GM19372 (cell line): Measurements from ENCODE around the gene KHDC3L.

Source experiments
- ATAC-seq: cut with Tn5 transposase; IDR thresholded peaks from one replicate; pipeline ENCODE4 v1.9.1; 2021; ENCODE audit warnings: mild to moderate bottlenecking, low read depth, moderate library complexity; ENCODE audit not compliant: unreplicated experiment

KHDC3L gene, protein sequence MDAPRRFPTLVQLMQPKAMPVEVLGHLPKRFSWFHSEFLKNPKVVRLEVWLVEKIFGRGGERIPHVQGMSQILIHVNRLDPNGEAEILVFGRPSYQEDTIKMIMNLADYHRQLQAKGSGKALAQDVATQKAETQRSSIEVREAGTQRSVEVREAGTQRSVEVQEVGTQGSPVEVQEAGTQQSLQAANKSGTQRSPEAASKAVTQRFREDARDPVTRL

DNA sequence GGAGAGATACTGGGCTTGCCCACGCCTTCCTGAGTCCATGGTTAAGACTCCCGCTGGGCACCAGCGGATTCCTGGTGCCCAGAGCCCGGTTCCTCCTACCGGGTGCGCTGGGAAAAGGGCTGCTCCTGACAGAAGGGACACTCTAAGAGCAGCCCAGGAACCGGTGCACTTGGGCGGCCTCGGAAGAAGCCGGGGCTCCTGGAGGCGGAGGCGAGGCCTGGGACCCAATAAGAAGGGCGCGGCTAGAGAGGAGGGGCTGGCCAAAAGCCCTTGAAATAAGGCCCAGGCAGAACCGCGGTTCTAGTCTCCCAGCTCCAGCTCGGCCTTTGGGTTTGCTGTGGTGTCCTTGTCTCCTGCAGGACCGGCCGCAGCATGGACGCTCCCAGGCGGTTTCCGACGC lies at the start of gene KHDC3L:
KHDC3L (plus strand) TSS at position 301 of the 400 bp plus-strand sequence; CDS start at position 373, 72 bp downstream.
- no peak for ATAC-seq

DNA sequence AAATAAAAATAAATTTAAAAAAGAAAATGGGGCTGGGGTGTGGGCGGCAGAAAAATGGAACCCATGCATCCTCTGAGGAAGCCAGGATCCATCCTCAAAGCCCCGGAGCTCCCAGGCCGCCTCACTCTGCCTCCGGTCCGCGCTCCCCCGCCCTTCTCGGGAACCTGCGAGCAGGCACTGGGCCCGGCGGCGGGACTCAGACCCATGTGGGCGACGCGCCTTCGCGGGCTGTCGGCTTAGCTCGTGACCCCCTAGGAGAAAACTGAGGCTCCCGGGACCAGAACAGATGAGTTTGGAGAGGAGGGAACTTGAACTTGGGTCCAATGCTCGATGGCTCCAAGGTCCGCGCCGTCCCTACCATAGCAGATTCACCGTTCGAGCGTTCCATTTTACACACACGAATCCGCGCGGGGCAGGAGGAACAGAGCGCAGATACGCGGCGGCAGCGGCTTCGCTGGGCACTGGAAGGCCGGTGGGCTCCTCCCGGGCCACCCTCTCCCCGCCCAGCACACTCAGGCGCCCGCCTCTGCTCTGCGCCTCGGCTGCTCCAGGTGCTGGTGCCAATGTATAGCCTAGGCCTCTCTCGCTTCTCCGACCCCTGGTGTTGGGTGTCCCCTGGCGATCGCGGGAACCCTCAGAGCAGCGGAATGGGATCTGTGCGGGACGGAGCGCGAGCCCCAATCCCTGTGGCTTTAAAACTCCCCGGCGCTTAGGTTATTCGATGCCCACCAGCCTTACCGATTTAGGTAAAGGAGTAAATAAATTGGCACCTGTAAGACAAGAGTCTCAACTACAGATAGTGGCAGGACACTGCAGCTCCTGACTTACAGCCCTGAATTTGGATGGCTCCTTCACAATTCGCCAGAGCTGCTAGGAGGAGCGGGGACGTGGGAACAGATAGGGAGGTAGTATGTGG lies 47.6 kb upstream of the KHDC3L start:
- no peak for ATAC-seq

DNA sequence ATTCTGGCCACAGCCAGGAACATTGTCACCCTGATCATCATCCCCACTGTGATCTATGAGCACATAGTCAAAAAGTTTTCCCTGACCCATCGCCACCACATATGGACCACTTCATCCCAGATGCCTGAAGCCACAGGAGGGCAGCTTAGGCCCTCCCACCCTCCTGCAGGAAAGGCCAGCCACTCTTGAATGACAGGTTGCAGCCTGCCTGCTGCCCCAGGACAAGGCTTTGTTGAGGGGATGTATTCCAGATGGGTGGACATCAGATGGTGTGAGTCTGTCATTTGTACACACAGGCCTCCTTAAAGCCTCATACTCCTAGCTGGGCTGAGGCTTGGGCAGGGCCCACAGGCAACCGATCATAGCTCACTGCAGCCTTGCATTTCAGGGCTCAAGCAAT lies 39.1 kb upstream of the KHDC3L start:
- no peak for ATAC-seq

DNA sequence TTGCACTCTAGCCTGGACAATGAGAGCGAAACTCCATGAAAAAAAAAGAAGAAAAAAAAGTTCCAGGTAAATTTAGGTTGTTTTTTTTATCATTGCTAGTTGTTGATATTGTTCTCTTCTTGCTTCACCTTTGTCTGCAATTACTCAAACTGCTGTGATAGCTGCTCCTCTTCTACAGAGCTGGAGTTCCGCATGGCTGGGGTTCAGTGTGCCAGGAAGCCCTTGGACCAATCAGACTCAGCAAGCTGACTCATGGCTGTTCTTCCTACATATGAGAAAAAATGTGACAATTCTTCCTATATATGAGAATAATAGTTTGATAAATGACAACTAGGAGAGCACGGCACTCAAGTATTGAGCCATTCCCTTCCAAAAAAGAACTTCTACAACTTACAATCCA lies 36.8 kb upstream of the KHDC3L start:
- ATAC-seq = no peak

DNA sequence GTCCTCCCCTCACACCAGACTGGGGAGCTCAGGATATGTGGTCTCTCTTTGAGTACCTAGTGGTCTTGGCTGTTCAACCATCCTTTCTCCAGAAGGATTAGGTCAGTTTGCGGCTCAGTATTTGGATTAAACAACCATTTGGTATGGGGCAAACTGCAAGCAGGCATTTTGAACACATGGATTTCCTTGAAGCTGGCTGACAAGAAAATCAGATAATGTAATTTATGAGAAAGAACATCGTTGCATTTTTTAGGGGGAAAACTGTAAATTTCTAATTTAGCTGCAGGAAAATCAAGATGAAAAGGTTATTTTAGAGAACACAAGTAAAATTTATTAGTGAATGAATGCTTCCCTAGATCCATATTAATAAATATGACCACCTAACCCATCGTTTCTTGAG lies 33.7 kb upstream of the KHDC3L start:
- no peak for ATAC-seq

DNA sequence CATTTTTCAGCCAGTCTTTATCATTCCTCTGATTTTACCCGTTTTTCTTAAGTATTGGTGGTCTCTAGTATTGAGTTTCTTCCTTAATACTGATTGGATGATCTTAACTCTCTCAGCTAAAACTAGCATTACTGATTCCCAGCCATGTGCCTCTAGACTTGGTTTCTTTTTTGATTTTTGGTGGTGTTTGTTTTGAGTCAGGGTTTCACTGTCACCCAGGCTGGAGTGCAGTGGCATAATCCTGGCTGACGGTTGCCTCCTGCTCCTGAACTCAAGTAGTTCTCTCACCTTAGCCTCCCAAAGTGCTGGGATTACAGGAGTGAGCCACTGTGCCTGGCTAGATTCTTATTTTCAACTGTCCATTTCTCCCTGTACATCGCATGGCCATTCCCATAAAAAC lies 33.3 kb upstream of the KHDC3L start:
- ATAC-seq = no peak

DNA sequence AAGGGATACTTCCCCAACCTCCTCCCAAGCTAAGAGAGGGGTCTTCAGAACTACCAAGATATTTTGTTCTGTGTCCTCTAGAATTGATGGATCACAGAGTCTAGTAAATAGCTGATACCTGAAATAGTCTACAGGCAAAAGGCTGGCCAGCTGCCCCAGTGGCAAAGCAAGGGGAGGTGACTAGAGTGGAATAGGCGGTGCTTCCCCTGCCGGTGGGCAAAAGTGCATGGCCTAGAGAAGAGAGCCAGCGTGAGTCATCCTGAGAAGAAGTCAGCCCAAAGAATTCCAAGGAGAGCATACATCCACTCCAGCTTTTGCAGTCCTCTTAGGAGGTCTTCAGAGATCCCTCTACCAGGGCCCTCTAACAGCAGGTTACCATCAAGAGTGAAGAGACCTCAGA lies 23.1 kb upstream of the KHDC3L start:
- no peak for ATAC-seq

DNA sequence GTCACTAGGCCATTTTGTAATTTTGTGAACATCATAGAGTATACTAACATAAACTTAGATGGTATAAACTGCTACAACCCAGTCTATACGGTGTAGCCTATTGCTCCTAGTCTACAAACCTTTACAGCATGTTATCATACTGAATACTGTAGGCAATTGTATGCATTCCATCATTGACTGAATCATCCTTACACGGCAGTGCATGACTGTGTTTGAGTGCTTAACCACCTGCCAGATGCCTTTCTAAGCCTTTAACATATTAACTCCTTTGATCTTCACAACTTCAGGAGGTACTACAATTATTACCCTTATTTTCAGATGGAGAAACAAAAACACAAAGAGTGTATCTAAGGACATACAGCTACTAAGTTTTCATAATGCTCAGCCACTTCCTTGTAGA lies 22.4 kb upstream of the KHDC3L start:
- ATAC-seq = no peak

DNA sequence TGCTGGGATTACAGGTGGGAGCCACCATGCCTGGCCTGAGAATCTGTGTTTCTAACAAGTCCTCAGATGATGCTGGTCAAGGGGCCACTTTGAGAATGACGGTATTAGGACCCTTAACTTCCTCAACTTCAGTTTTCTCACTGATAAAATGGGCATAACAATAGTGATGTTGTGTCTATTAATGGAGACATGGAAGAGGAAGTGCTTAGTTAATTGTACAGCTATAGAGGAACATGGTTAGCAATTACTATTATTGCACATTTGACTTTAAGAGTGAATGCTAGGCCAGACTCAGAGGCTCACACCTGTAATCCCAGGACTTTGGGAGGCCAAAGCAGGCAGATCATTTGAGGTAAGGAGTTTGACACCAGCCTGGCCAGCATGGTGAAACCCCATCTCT lies 21.1 kb upstream of the KHDC3L start:
- ATAC-seq = no peak

DNA sequence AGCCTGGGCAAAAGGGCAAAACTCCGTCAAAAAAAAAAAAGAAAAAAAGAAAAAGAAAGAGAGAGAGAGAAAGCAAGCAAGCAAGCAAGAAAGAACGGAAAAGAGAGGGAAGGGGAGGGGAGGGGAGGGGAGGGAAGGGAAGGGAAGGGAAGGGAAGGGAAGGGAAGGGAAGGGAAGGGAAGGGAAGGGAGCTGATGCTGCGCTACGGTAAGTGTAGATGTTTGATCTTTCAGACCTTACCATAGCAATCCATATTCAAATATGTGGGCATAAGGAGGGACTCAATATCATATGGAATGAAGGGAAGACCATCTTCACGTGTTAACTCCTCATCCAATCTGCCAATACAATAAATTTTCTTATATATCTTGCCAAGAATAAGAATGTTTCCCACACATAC lies 20.3 kb upstream of the KHDC3L start:
- ATAC-seq = no peak

DNA sequence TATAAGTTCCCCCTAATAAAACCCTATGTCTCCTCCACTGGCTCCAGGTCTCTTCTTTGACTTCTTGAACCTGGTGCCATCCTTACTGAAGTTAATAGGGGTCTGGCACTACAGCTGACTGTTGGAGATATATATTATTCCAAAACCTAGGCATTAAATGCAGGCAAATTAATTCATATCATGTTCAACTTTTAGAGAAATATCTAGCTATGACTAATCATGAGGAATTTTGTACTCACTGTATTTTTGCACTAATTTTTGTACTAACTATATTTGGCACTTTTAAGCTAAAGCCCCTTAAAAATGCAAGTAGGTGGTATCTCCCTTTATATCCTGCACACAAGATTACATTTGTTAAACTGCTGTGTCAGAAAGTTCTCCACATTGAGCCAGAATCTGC lies 19.3 kb upstream of the KHDC3L start:
- no peak for ATAC-seq

DNA sequence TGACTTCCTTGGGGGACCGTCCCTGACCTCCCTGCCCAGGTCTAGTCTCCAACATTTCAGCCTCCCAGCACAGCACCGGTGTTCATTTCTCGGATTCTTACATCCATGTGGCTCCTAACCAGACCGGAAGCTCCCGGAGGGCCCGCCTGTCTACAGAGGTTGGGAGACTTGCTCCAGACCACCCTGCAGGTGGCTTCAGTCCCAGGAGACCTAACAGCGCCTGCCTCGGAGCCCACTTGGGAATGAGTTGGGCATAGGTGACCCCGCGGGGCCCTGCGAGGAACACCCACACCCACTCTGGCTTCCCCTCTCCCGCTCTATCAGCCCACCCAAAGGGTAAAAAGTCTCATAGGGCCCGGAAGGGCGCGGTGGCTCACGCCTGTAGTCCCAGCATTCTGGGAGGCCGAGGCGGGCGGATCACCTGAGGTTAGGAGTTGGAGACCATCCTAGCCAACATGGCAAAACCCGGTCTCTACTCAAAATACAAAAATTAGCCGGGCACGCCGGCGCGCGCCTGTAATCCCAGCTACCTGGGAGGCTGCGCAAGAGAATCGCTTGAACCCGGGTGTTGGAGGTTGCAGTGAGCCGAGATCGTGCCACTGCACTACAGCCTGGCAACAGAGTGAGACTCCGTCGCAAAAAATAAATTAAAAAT lies 13.8 kb upstream of the KHDC3L start:
- no peak for ATAC-seq

DNA sequence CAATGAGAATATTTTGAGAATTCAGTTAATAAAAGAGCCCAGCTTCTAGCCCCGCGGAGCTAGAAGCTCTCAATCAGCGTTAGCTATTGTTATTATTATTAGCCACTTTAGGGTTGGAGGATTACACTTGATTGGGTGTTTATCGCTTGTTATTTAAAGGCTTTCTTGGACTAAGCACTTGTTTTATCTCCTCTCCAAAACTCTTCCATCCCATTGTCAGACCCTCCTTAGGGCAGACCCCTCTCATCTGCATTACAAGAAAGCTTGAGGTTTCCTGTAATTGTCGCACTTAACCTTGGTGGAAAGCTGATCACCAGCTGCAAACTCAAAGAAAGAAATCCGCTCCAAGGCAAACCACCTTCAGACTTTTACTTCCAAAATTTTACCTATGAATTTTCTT lies 13.1 kb upstream of the KHDC3L start:
- ATAC-seq = no peak

DNA sequence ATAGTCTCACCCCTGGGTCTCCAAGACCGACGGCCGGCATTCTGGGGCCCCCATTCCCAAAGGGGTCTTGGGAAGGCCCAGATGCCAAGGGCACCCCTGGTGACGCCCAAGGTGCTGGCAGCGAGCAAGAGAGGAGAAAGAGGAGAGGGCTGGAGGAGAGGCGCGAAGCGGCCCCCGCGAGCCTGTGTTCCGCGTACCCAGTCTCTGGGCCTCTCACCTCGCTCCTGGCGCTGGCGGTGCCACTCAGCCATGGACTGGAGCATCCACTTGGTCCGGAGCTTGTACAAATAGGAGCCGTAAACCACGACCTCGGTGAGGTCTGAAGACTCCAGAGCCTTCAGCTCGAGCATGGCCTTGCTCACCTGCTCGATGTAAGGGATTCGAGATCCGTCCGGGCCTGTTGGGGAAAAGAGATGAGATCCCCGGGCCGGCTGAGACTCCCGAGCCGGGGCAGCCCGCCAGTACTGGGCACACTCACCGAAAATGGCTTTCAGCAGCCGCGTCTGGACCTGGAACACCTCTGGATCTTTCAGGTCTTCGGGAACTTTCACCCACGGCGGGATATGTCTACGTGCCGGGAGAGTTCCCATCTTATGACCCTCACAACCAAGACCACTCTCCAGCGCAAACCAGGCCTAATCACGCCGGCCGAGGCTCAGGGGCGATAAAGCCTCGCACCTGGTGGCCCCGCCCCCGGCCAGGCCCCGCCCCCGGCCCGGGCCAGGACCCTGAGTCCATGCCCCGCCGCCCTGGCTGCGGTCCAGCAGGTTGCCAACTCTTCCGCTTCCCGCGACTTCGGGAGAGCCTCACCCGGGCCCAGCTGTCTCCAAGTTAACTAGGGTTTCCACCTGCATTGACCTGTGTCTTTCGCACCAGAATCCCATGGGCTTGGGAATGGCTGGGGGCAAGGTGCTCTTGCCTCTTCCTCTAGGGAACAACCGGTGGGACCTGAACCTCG lies 8.5 kb upstream of the KHDC3L start, which contains the start of gene DPPA5:
DPPA5 (minus strand) TSS at position 641 of the 958 bp plus-strand sequence; CDS start at position 590, 51 bp downstream.
- ATAC-seq = no peak

DNA sequence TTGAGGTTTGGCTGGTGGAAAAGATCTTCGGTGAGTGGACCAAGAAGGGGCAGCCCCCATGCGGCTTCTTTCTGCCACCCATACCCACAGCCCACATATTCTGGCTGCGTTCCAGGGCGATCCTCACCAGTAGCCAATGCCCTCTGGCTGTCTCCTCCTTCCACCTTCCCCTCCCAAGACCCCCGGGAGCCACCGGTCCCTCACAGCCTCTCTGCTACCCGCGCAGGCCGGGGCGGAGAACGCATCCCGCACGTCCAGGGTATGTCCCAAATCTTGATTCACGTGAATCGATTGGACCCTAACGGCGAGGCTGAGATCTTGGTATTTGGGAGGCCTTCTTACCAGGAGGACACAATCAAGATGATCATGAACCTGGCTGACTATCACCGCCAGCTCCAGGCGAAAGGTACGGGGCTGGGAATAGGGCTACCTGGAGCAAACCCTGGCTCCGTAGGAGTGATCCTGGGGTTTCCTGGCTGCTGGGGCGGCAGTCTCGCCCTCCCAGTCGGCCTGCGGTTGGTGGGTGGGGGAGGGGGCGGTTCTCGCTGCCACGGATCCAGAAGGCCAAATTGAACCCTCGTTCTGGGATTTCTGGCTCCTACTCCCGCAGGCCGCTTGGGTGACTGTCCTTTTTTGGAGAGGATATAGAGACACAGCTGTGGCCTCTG lies 545 bp downstream of the KHDC3L start:
- ATAC-seq = no peak

DNA sequence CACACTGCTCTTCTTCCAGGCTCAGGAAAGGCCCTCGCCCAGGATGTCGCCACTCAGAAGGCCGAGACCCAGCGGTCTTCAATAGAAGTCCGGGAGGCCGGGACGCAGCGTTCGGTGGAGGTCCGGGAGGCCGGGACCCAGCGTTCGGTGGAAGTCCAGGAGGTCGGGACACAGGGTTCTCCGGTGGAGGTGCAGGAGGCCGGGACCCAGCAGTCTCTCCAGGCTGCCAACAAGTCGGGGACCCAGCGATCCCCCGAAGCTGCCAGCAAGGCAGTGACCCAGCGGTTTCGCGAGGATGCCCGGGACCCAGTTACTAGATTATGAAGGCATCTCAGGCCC lies 1.0 kb downstream of the KHDC3L start:
- no peak for ATAC-seq

DNA sequence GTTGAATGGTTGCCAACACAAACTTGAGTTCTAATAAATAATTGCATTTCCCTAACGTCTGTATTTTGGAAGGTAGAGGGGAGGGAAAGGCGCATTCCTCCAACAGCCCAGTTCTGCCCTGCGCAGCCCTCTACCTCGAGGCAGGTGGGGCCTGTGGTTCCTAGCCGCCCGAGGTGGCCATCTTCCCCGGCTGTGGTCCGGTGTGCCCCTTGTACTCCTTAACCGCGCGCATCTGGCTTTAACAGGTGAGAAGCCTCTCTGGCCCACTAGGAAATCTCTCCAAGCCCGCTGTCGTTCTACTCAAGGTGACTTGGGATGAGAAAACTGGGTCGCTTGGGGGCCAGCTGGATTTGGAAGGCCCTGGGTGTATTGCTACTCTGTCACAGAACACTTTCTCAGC lies 1.7 kb downstream of the KHDC3L start:
- ATAC-seq = no peak

DNA sequence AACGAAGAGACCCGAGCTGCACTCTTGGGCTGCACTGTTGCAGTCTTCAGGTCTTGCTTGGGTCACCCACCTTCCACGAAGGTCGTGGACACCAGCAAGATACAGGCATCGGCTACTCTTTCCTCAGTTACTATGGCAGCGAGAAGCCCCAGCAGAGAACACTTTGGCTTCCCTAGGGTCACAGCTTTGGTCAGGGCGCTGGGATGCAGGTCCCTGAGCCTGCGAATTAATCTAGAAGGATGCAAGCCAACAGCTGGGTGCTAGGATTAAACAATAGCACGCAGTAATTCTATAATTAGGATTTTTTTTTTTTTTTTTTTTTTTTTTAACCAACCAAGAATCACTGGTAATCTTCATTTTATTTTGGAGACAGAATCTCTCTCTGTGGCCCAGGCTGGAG lies 2.1 kb downstream of the KHDC3L start:
- no peak for ATAC-seq

DNA sequence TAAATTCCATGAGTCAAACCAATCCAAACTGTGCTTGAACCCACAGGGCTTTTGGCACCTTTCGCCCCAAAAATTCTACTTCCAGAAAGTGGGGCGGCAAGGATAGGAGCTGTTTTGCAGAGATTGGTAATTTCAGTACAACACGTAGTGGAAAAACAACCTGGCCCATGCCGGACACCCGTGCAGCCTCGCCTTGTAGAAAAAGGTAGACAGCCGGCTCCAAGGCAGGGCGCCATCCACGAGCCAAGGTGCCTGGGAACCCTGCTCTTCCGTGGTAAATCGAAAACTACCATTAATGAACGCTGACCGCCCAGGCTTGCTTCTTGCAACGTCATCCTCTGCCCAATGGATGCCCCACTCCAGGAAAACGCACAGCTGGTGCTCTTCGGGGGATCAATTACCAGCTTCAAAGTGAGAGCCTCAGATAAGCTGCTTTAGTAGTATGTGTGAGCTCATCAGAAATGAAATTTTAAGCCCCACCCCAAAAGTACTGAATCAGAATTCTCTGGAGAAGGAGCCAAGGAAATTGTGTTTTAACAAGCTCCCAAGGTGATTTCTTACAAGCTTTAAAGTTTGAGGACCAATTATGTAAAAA lies 5.4 kb downstream of the KHDC3L start:
- ATAC-seq = no peak
